Lung (tissue), 12 donors: ENCODE measurements around the gene HTRA1. TPM values are rescaled to one million over a fixed set of nuclear protein-coding genes. Genes with fewer than 3 reads are reported as not detected.

Experiments
- ATAC-seq: fragments of 200-7000 bp; cut with Tn5 transposase; one replicate; pipeline ENCODE4 v1.9.1; 2020; ENCODE audit warnings: moderate number of reproducible peaks; ENCODE audit not compliant: insufficient read depth, low FRiP score
- DNase-seq, 3 donors: peaks; one replicate each; pipeline ENCODE4 v3.0.0-alpha.2; 2013 to 2017
- H3K27ac ChIP-seq, 2 donors: one replicate each; pipeline ENCODE4 v1.5.1; 2013; ENCODE audit warnings: mild to moderate bottlenecking in 2 of 2, moderate library complexity in 2 of 2, control low read depth in 1 of 2, inconsistent platforms in 1 of 2, low read depth in 1 of 2, low read length in 1 of 2
- H3K27me3 ChIP-seq, 3 donors: one replicate each; pipeline ENCODE4 v1.5.1; 2013; ENCODE audit warnings: low read length in 2 of 3; ENCODE audit not compliant: control insufficient read depth in 3 of 3, insufficient read depth in 3 of 3
- H3K36me3 ChIP-seq, 4 donors: one replicate each; pipeline ENCODE4 v1.5.1; 2013; ENCODE audit warnings: low read length in 4 of 4, mild to moderate bottlenecking in 1 of 4, moderate library complexity in 1 of 4; ENCODE audit not compliant: control insufficient read depth in 4 of 4, insufficient read depth in 4 of 4
- H3K4me1 ChIP-seq, 5 donors: one replicate each; pipeline ENCODE4 v1.5.1; 2013; ENCODE audit warnings: low read length in 5 of 5, mild to moderate bottlenecking in 2 of 5, moderate library complexity in 1 of 5; ENCODE audit not compliant: control insufficient read depth in 5 of 5, insufficient read depth in 5 of 5
- H3K4me3 ChIP-seq: one replicate; pipeline ENCODE4 v1.5.1; 2013; ENCODE audit warnings: mild to moderate bottlenecking, control low read depth, moderate library complexity
- H3K9ac ChIP-seq, 2 donors: one replicate each; pipeline ENCODE4 v1.5.1; 2013; ENCODE audit warnings: low read length in 2 of 2, control low read depth in 1 of 2; ENCODE audit not compliant: insufficient read depth in 1 of 2
- H3K9me3 ChIP-seq, 4 donors: one replicate each; pipeline ENCODE4 v1.5.1; 2013; ENCODE audit warnings: low read length in 3 of 4, mild to moderate bottlenecking in 1 of 4, moderate library complexity in 1 of 4; ENCODE audit not compliant: control insufficient read depth in 4 of 4, insufficient read depth in 3 of 4
- CTCF ChIP-seq: IDR thresholded peaks from 2 replicates; pipeline ENCODE4 v1.5.1; 2012; ENCODE audit warnings: mild to moderate bottlenecking; ENCODE audit errors: control extremely low read depth, extremely low read depth
- WGBS, 2 donors: extraction: QIAGEN DNeasy Blood & Tissue Kit; methylation state at CpG; one replicate each; pipeline ENCODE4 v1.1.7; 2013; 5-methylcytosine and 5-hydroxymethylcytosine counted together
- polyA plus RNA-seq, 2 donors: library from polyadenylated mRNA; stranded (reverse); fragments of 200-250 nt; gene quantifications; one replicate each; pipeline ENCODE4 v1.2.1, GENCODE V29; 2013
- total RNA-seq, 2 donors: library from RNA; depleted of rRNA in 1 of 2; stranded (reverse); fragments of >200 nt in 1 of 2; gene quantifications; one replicate each; pipeline ENCODE4 v1.2.1, GENCODE V29; 2014 to 2021
- donor health status: control.
- donor health status: control.
- donor health status: Bipolar disorder and iron deficiency.
- donor health status: healthy.
- donor health status: DM: yes; HTN: yes; CAD: no.

The HTRA1 gene
- total and polyA plus RNA-seq, 4 donors, result 30.4 to 59.8 (median 46.1) TPM

DNA sequence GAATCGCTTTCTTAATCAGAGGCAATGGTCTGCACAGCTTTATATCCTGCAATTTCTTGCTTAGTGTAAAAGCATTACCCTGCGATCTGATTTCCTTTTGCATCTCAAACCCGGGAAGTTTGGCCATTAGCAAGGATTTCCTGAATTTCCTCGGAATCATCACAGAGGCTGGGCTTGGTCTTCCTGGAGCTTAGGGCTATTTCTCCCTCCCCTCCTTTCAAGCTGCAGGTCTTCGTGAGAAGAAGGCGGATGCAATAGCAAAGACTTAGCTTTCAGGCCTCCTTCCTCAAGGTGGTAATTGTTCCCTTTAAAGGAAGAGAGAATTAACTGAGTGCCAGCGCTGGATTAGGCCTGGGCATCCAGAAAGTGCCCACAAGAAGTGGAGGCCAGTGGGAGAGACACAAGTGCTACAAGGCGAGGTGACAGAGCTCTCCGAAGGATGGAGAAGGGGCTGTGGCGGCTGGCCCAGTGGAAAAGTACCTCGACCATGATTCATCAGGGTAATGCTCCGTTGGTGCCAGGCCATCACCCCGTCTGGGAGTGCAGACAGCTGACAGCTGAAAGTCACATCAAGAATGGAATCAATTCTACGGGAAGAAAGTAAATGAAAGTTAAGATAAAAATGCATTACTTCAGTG is 10.9 kb upstream of the HTRA1 start:
- H3K27ac ChIP-seq, result peak overlapping the region in 1 of 2 donors; percentile 37
- peaks cover 0 to 2% (median 0%) of the 10 kb centered on the region in 4 donors for H3K9me3 ChIP-seq
- WGBS, 2 donors, result 63 to 66% methylated on average over 14 of the region's 14 CpGs
- H3K27me3 ChIP-seq, result no peaks in the 10 kb centered on the region
- DNase-seq (peak in 1 of 3 donors; percentile 15), ATAC-seq (no peak)
- no peak overlapping the region for H3K9ac ChIP-seq
- H3K4me3 ChIP-seq, result no peak overlapping the region
- no peaks in the 10 kb centered on the region for H3K36me3 ChIP-seq
- H3K4me1 ChIP-seq, result peaks cover 0 to 3% (median 0%) of the 10 kb centered on the region in 5 donors
- no peak for TF ChIP-seq CTCF

DNA sequence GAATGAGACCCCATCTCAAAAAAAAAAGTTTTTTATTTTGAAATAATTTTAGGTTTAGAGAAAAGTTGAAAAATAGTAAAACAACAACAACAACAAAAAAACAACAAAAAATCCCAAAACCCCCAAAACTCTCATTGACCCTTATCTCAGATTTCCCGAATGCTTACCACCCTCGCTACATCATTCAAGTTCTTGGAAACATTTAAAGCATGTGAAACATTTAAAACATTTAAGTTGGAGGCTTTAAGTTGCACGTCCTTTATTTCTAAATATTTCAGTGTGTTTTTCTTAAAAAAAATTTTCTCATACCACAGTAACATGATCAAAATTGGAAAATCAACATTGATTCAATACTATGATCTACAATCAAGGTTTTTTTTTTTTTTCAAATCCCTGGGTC is 7.3 kb upstream of the HTRA1 start:
- no peak overlapping the region for H3K4me3 ChIP-seq
- H3K9me3 ChIP-seq, result no peaks in the 10 kb centered on the region
- no peak for ATAC-seq
- no peak overlapping the region for H3K9ac ChIP-seq
- peaks cover 0 to 3% (median 0%) of the 10 kb centered on the region in 5 donors for H3K4me1 ChIP-seq
- H3K27me3 ChIP-seq, result peaks cover 0 to 16% (median 6%) of the 10 kb centered on the region in 3 donors
- TF ChIP-seq CTCF, result no peak
- 83 to 85% methylated on average over 3 of the region's 3 CpGs for WGBS, 2 donors
- H3K27ac ChIP-seq, result no peak overlapping the region
- H3K36me3 ChIP-seq, result no peaks in the 10 kb centered on the region
- no peak for DNase-seq

DNA sequence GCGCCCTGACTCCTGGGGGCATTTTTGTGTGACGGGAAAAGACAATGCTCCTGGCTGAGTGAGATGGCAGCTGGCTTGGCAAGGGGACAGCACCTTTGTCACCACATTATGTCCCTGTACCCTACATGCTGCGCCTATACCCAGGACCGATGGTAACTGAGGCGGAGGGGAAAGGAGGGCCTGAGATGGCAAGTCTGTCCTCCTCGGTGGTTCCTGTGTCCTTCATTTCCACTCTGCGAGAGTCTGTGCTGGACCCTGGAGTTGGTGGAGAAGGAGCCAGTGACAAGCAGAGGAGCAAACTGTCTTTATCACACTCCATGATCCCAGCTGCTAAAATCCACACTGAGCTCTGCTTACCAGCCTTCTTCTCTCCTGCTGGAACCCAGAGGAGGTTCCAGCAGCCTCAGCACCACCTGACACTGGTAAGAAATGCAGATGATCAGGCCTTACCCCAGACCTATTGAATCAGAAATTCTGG is 6.7 kb upstream of the HTRA1 start, which contains the start of gene ARMS2:
Gene ARMS2 (plus strand): TSS at position 51 of the 478 bp plus-strand sequence. CDS start 75 bp downstream, at position 126.
- peaks cover 0 to 21% (median 12%) of the 10 kb centered on the region in 3 donors for H3K27me3 ChIP-seq
- no peak within 1 kb of the TSS for H3K4me3 ChIP-seq
- no peak for DNase-seq
- no peak for ATAC-seq
- peaks cover 0 to 3% (median 0%) of the 10 kb centered on the region in 5 donors for H3K4me1 ChIP-seq
- WGBS, 2 donors, result 86 to 88% methylated on average over 7 of the region's 7 CpGs
- H3K36me3 ChIP-seq, result no peaks in the 10 kb centered on the region
- no peaks in the 10 kb centered on the region for H3K9me3 ChIP-seq
- H3K9ac ChIP-seq, result no peak within 1 kb of the TSS
- H3K27ac ChIP-seq, result no peak within 1 kb of the TSS
- TF ChIP-seq CTCF, result no peak
